Prostate gland (tissue), 2 donors: Measurements from ENCODE around the gene GIT2.

Experiments
- CTCF ChIP-seq, 4 experiments: fragments of 200-600 bp in 2 of 4; fragments of 450-650 bp in 2 of 4; sonication (generic) in 2 of 4; IDR thresholded peaks; 1 replicate in 3 of 4; 2 replicates in 1 of 4; pipeline ENCODE4 v1.5.1; 2016 to 2019; ENCODE audit warnings: antibody characterized with exemption in 4 of 4, mild to moderate bottlenecking in 2 of 4, moderate library complexity in 2 of 4
- POLR2A ChIP-seq: fragments of 450-650 bp; IDR thresholded peaks from one replicate; pipeline ENCODE4 v1.6.1; 2016; ENCODE audit warnings: antibody characterized with exemption, mild to moderate bottlenecking
- POLR2AphosphoS5 ChIP-seq: sonication (generic); formaldehyde crosslinking; IDR thresholded peaks from one replicate; pipeline ENCODE4 v1.6.1; 2017; ENCODE audit warnings: antibody characterized with exemption

GRCh38 chr12:109914461-109914860, 81.7 kb downstream of the GIT2 start:
- TF ChIP-seq POLR2A (no peak), CTCF (IDR thresholded peaks at IDR 0.05) (no peak), POLR2AphosphoS5 (no peak)
